GM18507 (cell line): ENCODE data around the gene LRRC47.
"Not testable (repeated sequence)": the region's sequence is repeated elsewhere in the genome, so short reads cannot be mapped to it uniquely, and the experiment has no call there.

Experiments
- DNase-seq: peaks from one replicate; pipeline ENCODE4 v3.0.0; 2011; ENCODE audit warnings: low read depth; ENCODE audit not compliant: insufficient read length; ENCODE audit errors: extremely low spot score
- FAIRE-seq: peaks from 2 replicates; lab custom pipeline; 2011; peaks lifted over from hg19 to GRCh38; lab: Jason Lieb, UNC

Gene LRRC47

DNA sequence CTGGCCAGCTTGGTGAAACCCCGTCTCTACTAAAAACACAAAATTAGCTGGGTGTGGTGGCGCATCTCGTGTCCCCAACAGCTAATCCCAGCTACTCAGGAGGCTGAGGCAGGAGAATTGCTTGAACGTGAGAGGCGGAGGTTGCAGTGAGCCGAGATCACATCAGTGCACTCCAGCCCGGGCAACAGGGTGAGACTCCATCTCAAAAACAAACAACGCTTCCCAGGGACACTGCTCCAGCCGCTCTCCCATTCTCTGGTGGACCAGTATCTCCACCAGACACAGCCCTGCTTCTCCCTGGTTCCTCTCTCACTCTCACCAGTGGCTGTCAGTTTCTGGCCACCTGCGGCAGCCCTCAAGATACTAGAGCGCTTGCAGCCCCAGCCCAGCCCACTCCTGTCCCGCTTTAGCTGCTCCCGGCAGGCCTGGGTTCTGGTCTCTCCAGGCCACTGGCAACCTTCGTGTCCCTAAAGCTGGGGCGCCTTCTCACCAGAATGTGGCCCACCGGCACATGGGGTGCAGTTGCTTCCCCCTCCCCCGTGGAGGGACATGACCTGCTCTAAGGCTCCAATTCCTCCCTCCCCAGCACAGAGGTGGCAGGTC is 20.9 kb upstream of the LRRC47 start:
- FAIRE-seq = no peak
- no peak for DNase-seq

DNA sequence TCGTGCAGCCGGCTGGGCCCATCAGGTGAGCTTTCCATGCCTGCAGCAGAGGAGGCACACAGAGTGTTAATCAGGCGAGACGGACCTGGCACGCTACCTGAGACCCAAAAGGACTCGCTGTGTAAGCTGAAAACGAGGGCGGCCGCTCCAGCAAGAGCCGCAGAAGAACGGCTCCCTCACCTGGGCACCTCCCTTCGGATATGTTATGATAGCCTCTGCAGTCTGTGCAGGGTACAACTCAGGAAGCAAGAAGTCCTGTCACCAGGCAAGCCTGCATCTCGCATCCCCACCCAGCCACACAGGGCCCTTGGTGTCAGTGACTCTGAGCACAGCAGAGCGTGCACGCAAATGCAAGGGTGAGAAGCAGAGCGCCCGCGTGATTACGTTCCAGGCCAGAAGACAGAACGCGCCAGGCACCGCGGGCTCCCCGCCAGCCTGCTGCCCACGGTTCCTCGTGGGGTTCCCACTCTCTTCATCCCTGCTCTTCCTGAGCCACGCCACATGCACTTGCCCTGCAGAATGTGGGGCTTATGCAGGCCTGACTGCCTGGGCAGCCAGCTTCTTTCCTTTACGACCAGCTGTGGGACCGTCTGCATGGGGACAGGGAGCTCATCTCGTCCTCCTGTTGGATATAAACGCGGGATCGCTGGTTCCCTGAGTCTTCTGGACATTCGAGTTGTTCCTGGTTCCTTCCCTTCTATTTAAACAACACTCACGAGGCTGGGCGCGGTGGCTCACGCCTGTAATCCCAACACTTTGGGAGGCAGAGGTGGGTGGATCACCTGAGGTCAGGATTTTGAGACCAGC is 20.2 kb upstream of the LRRC47 start:
- no peak for DNase-seq
- FAIRE-seq = no peak

DNA sequence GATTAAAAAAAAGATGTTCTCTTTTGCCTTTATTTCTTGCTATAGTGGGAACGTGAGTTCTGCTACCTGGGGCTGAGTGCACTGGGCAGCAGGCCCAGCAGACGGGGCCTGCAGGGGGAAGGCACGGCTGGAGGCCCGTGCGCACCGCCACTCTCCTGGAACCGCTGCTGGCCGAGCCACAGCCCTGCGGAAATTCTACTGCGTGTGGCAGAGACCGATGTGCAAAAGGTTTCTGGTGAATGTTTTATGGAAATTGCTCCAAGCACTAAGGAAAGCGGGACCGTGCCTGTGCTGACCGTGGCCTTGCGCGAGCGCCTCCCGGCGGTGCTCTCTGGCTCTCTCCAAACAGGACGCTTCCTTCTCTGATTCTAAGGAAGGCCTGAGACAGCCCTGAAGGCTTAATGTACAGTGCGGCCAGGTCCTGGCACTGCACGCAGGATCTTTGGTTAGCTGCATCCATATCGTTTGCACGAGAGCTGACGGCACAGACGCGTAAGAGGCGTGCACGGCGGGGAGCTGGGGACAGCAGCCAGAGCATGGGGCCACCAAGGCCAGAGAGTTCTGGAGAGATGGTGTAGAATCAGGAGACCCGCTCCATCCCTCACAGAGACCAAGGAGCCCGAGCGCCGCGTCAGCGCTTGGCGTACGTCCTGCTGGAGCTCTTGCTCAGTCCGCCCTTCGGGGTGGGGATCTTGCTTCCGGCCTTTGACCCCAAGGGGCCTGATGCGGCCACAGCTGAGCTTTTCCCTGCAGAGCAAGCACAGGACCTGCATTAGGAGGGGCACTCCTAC is 18.7 kb upstream of the LRRC47 start:
- DNase-seq = no peak
- no peak for FAIRE-seq

DNA sequence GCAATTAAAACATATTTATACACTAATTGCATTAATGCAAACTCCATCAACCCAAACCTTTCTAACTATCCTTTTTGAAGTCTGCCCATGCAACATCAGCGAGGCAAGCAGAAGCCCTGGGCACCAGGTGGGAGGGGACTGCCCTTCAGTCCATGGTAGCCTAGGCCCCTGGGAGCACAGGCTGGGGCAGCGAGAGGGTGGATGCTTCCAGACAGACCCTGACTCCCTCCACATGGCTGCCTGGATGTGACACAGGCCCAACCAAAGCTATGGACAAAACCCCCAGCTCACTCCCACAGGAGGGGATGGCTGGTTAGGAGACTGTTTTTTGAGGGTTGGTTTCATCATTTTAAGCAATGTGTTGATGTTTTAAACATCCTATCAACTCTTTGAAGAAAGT is 17.8 kb upstream of the LRRC47 start:
- DNase-seq = no peak
- FAIRE-seq = no peak

DNA sequence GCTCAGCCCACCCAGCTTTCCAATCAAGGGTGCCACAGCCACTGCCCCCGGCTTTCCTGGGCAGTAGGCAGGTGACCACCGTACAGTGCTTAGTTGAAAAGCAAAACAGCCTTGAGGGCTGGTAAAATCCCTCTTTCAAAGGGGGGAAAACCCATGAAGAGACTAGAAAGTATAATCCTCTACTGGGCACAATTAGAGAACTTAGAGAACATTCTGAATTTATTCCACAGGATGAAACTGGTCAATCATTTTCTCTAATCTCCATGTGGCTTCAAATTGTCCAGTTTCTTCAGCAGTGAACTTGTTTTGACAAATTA is 15.3 kb upstream of the LRRC47 start:
- DNase-seq = no peak
- FAIRE-seq = no peak

- not testable (repeated sequence) for FAIRE-seq, DNase-seq
Measured at GRCh38 chr1:3810149-3810761, 14.0 kb upstream of the LRRC47 start.

DNA sequence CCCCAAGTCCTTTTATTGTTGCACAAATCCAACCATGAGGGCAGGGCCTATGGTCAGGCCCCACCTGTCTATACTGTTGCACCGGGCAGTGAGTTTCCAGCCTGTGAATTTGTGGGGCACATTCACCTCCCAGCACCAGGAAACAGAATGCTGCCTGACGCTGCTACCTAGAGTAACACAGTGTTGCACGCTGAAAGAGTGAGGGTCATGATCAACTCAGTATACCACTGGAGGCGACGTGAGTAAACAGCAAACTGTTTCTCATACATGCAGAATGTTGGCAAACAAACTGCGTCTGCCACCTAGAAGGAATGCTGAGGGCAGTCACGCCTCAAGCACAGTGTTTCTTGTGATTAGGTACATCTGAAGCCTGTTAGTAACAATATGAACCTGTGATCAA is 13.4 kb upstream of the LRRC47 start:
- no peak for FAIRE-seq
- DNase-seq = no peak

DNA sequence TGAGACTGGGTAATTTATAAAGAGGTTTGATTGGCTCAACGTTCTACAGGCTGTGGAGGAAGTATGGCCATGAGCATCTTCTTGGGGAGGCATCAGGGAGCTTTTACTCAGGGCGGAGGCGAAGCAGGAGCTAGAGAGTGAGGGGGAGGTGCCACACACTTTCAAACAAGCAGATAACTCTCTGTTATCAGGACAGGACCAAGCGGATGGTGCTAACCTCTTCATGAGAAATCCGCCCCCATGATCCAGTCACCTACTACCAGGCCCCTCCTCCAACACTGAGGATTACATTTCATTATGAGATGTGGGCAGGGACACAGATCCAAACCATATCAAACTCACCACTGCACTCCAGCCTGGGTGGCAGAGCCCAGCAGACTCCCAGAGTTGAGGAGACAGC is 11.5 kb upstream of the LRRC47 start:
- no peak for DNase-seq
- FAIRE-seq = no peak

- no peak for FAIRE-seq
- no peak for DNase-seq
Measured at GRCh38 chr1:3805038-3805437, 8.7 kb upstream of the LRRC47 start.

DNA sequence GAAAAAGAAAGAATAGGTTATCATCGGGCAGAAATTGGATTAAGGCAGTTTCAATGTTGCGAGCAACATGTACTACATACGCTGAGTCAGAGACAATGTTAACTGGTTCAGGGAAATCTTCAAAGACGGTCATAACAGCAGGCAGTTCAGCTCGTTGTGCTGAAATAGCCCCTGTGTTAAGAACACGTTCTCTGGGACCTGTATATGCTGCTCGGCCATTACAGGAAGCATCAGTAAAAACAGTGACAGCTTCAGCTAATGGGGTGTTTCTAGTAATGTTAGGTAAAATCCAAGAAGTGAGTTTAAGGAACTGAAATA is 8.3 kb upstream of the LRRC47 start:
- DNase-seq = not testable (repeated sequence)
- peak; percentile 18 for FAIRE-seq

- no peak for DNase-seq
- no peak for FAIRE-seq
Measured at GRCh38 chr1:3803905-3804626, 7.8 kb upstream of the LRRC47 start.

GRCh38 chr1:3800795-3801194 is 4.5 kb upstream of the LRRC47 start:
- not testable (repeated sequence) for FAIRE-seq, DNase-seq

GRCh38 chr1:3799976-3800685 is 3.8 kb upstream of the LRRC47 start:
- FAIRE-seq (no peak), DNase-seq (no peak)

- DNase-seq (no peak), FAIRE-seq (no peak)
Measured at GRCh38 chr1:3795453-3796214, 664 bp downstream of the LRRC47 start.

DNA sequence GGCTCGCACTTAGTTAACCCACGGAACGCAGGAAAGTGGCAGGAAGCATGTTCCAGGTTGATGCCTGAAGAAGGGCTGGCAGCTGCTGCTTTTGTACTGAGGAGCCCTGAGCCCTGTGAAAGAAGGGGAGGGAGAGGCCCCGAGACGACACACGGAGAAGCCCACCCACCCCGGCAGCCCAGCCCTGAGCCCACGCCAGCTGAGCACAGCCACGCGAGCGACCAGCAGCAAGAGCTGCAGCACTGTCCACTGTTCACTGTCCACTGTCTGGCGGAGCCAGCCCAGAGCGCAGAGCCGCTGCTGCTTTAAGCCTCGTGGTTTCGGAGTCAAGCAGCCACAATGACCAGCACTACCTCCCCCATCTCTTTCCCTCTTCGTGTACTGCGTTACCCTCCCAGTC is 5.3 kb downstream of the LRRC47 start:
- FAIRE-seq = no peak

DNA sequence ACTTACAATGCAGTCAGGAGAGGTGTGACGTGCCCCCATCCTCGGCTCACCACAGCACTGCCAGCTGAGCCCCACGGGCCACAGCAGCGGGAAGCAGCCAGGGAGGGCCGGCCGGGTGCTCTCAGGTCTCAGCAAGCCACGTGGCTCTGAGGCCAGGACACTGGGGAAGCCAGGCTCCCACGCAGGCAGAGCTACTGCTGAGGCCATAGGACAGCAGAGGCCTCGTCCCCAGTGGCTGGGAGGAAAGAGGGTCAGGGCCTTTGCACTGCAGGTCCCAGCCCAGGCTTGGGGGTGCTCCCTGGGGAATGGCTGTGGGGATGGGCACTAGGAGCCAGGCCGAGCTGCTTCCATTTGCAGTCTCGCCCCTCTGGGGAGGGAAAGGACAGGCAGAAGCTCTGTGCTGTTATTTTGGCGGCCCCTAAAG is 5.8 kb downstream of the LRRC47 start:
- DNase-seq (no peak), FAIRE-seq (no peak)

More for the DNA sequence above, 5.3 kb downstream of the LRRC47 start:
- no peak for DNase-seq

GRCh38 chr1:3789421-3790300 is 6.6 kb downstream of the LRRC47 start:
- FAIRE-seq (no peak), DNase-seq (no peak)
